Endothelial cell of umbilical vein (primary cell): ENCODE measurements around the gene MN1.

Source experiments
- CTCF ChIP-seq, 2 donors: IDR thresholded peaks; 1 replicate in 1 of 2; 2 replicates in 1 of 2; pipeline ENCODE4 v1.5.1; 2011; ENCODE audit warnings: low read length in 2 of 2, mild to moderate bottlenecking in 2 of 2, moderate library complexity in 2 of 2, control low read depth in 1 of 2, inconsistent platforms in 1 of 2, low read depth in 1 of 2; ENCODE audit not compliant: insufficient read depth in 1 of 2; ENCODE audit errors: extremely low read depth in 1 of 2
- EZH2 ChIP-seq: IDR thresholded peaks from 2 replicates; pipeline ENCODE4 v1.6.1; 2012; ENCODE audit warnings: borderline replicate concordance, low read depth, mild to moderate bottlenecking, moderate library complexity, low read length, inconsistent platforms; ENCODE audit not compliant: severe bottlenecking
- FOS ChIP-seq: IDR thresholded peaks from 2 replicates; pipeline ENCODE4 v1.6.1; 2011; ENCODE audit warnings: mild to moderate bottlenecking, low read length, moderate library complexity, borderline replicate concordance; ENCODE audit not compliant: insufficient read depth
- GATA2 ChIP-seq: IDR thresholded peaks from 2 replicates; pipeline ENCODE4 v1.7.0; 2011; ENCODE audit warnings: low read depth, mild to moderate bottlenecking, moderate library complexity, mixed read lengths, low read length; ENCODE audit not compliant: insufficient read length, insufficient read depth
- JUN ChIP-seq: IDR thresholded peaks from 2 replicates; pipeline ENCODE4 v1.6.1; 2011; ENCODE audit warnings: borderline replicate concordance, low read depth; ENCODE audit not compliant: insufficient read length, insufficient read depth
- MYC ChIP-seq: IDR thresholded peaks from one replicate; pipeline ENCODE4 v1.6.1; 2011; ENCODE audit warnings: mild to moderate bottlenecking, low read depth, low read length
- POLR2A ChIP-seq: IDR thresholded peaks from 2 replicates; pipeline ENCODE4 v1.6.1; 2012; ENCODE audit warnings: low read depth, mild to moderate bottlenecking, control low read depth, low read length
- POLR2AphosphoS5 ChIP-seq: IDR thresholded peaks from 2 replicates; pipeline ENCODE4 v1.6.1; 2012; ENCODE audit warnings: low read depth, mild to moderate bottlenecking, control low read depth, low read length, moderate library complexity; ENCODE audit not compliant: insufficient read depth
- TF ChIP-seq, protein P1 (sequence below): IDR thresholded peaks from 2 replicates; pipeline ENCODE4 v1.6.1; 2011; ENCODE audit not compliant: insufficient read depth, insufficient read length

DNA sequence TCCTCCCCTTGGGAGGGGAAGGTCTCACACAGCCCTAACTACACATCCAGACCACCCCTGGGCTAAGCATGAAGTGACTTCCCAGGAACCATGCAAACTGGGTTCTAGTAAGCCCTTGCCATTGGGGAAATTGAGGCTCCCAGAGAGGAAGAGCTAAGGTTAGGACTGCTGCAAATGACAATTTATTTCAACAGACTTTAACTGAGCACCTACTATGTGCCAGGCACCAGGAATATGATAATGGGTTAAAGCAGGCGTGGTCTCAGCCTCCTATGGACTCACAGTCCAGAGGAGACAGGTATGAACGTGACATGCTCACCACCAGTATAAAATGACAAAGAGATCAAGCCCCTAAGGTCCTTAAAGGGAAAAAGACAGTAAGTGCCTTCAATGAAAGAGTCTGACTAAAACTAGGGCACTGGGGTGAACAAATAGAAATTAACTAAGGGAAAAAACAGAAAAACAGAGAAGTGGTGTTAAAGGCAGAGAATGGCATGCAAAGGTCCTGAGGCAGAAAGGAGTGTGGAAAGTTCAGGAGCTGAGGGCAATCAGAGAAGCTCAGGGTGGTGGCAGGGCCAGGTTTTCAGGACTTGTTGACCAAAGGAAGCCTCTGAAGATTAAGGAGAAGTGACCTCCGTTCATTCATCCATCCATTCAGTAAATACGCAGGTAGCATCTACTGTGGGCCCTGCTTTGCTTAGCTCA lies 14.4 kb upstream of the MN1 start:
- no peak for TF ChIP-seq CTCF (IDR thresholded peaks at IDR 0.05; ENCODE audit: extremely low read depth in 1 of 2, insufficient read depth in 1 of 2, low read depth in 1 of 2, low read length in 2 of 2)
- TF ChIP-seq, protein P1, sequence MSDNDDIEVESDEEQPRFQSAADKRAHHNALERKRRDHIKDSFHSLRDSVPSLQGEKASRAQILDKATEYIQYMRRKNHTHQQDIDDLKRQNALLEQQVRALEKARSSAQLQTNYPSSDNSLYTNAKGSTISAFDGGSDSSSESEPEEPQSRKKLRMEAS = no peak
- no peak for TF ChIP-seq MYC
- TF ChIP-seq POLR2A = no peak
- TF ChIP-seq POLR2AphosphoS5 = no peak
- TF ChIP-seq GATA2 = no peak
- no peak for TF ChIP-seq JUN
- no peak for TF ChIP-seq FOS
- TF ChIP-seq EZH2 = no peak
